NCI-H2107 treated with DMSO at 0.1 percent for 48 hours (cell line): Measurements from ENCODE around the gene NSG1.
"Not testable (repeated sequence)": the region's sequence is repeated elsewhere in the genome, so short reads cannot be mapped to it uniquely, and the experiment has no call there.

Experiments
- DNase-seq: peaks from one replicate; lab custom pipeline; 2025; ENCODE audit not compliant: unreplicated experiment; lab: John Stamatoyannopoulos, UW

NSG1 gene

DNA sequence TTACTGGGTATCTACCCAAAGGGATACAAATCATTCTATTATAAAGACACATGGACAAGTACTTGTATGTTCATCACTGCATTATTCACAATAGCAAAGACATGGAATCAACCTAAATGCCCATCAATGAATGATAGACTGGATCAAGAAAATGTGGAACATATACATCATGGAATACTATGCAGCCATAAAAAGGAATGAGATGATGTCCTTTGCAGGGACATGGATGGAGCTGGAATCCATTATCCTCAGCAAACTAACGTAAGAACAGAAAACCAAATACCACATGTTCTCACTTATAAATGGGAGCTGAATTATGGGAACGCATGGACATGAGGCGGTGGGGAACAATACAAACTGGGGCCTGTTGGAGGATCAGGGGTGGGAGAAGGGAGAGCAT, 78.3 kb downstream of the NSG1 start:
- not testable (repeated sequence) for DNase-seq
